ENCODE results near the gene TNFRSF1A. TPM values are rescaled to one million over a fixed set of nuclear protein-coding genes. Genes with fewer than 3 reads are reported as not detected.

TNFRSF1A gene
- total RNA-seq, 1 donor from 2014 or later = 44.0 TPM

DNA sequence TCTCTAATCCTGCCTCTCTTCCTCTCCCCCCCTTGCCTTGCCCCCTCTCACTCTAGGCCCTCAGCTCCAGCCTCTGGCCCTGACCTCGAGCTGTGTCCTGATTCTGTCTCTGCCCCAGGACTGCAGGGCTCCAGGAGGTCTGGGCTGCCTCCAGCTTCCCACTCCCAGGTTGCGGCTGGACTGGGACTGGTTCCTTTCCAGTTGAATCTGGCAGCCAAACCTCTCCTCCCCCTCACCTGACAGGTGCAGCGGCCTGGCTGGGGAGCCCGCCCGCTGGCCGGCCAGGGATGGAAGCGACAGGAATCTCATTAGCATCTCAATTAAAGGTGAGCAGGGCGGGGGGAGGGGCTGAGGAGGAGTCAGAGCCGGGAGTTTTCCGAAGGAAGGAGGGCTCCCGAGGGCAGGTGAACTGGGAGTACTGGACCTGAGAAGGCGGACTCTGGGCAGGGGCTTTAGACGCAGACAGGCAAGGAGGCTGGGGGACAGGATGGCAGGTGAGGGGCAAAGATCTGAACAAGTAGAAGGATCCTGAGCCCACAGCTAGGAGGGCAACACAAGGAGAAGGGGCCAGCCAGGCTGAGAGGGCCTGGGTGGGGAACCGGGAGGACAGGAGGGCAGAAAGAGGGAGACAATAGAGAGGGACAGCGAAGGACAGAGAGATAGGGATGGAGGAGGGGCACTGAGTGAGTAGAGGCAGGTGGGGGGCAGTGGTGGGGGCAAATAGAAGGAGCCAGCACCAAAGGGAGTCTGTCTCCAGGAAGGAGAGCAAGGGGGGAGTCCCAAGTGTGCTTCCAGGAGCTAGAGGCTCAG is 33.6 kb upstream of the TNFRSF1A start, which contains the start of gene SCNN1A:
Gene SCNN1A (minus strand): TSS at position 295 of the 810 bp plus-strand sequence. CDS start 780 bp downstream, outside the sequence.
- no peak for DNase-seq
- ATAC-seq = no peak
- intact Hi-C loops (cut with micrococcal nuclease) = no loop called here

- ATAC-seq = no peak
- DNase-seq = no peak
- intact Hi-C loops (cut with micrococcal nuclease) = no loop called here
These were observed 32.9 kb upstream of the TNFRSF1A start for GRCh38 chr12:6374786-6375160.

- ATAC-seq (no peak), DNase-seq (no peak)
- intact Hi-C loops (cut with micrococcal nuclease) = no loop called here
These were observed 32.3 kb upstream of the TNFRSF1A start for GRCh38 chr12:6374028-6374785.

- intact Hi-C loops (cut with micrococcal nuclease) = no loop called here
These were observed 31.3 kb upstream of the TNFRSF1A start for GRCh38 chr12:6373022-6373787.

GRCh38 chr12:6372403-6373003 is 30.6 kb upstream of the TNFRSF1A start:
- DNase-seq (no peak), ATAC-seq (no peak)
- intact Hi-C loops (cut with micrococcal nuclease) = no loop called here

More at GRCh38 chr12:6373022-6373787, 31.3 kb upstream of the TNFRSF1A start:
- DNase-seq = no peak
- no peak for ATAC-seq

- no peak for ATAC-seq
- DNase-seq = no peak
- intact Hi-C loops (cut with micrococcal nuclease) = no loop called here
These were observed 29.3 kb upstream of the TNFRSF1A start for GRCh38 chr12:6370994-6371754.

DNA sequence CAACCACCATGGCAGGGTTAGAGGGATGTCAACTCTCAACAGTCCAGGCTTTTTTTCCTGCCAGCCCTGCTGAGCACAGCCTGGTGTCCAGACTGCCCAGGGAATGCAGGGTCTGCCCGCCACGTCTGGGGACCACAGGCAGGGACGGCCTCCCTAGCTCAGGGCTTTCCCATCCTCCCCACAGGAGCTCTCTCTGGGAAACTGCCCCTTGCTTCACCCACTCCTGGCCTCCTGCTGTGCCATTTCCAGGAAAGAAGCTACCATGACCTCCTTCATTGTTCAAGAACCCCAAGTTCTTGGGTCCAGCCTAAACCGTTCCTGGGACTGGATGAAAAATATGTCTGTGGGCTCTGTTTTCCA is 28.7 kb upstream of the TNFRSF1A start:
- no peak for DNase-seq
- no peak for ATAC-seq
- intact Hi-C loops (cut with micrococcal nuclease) = no loop called here

- intact Hi-C loops (cut with micrococcal nuclease) = no loop called here
- ATAC-seq (no peak), DNase-seq (no peak)
These were observed 28.2 kb upstream of the TNFRSF1A start for GRCh38 chr12:6369916-6370575.

DNA sequence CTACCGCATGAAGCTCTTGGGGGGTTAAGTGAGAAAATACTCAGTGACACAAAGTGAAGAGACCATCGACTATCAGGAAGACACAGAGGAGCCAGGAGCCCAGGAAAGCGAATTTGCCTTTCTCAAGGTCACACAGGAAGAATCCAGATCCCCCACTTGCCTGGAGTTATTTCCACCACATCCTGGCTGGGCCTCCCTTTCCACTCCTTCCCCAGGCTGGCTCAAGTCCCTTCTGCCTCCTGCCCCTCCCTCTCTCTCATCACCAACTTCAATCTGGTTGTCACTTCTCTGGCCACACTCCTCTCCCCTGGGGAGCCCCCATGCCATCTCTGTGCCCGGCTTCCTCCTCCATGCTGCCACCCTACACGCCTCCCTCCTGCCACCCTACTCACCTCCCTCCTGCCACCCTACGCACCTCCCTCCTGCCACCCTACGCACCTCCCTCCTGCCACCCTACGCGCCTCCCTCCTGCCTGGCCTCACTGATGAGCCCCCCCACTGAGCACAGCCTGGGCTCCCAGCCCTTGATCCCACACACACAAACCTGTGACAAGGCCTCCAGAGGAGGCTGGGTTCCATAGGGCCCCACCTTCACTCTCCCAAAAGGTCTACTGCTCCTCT is 27.1 kb upstream of the TNFRSF1A start:
- no peak for ATAC-seq

GRCh38 chr12:6367969-6368892 is 26.4 kb upstream of the TNFRSF1A start:
- DNase-seq = no peak
- ATAC-seq = no peak
- intact Hi-C loops (cut with micrococcal nuclease) = no loop called here

More for the DNA sequence above, 27.1 kb upstream of the TNFRSF1A start:
- no peak for DNase-seq
- intact Hi-C loops (cut with micrococcal nuclease) = no loop called here

DNA sequence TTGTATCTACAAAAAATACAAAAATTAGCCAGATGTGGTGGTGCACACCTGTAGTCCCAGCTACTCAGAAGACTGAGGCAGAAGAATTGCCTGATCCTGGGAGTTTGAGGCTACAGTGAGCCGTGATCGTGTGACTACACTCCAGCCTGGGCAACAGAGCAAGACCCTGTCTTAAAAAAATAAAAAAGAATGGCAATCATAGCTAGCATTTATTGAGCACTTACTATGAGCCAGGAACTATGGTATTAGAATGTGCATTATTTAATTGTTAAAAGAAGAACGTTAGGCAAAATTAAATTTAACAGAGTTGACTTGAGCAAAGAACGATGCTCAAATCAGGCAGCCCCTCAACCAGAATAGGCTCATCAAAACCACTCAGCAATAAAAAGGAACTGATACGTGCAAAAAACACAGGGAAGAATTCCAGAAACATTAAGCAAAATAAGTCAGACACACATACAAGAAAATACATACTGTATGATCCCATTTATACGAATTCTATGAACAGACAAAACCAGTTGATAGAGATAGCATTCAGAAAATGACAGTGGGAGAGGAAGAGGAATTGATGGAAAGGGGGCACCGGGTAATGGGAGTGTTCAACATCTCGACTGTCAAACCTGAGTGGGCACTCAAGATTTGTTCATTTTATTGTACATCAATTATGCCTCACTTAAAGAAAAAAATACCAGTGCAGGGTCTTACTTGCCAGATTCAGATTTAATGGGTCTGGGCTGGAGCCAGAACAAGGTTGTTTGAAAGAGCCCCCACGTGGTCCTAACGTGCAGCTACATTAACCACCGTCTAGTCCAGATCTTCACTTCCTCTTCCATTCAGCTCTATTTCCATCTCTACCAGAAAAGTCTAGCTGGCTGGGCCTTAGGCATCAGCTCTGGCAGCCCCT is 25.4 kb upstream of the TNFRSF1A start:
- intact Hi-C loops (cut with micrococcal nuclease) = no loop called here
- DNase-seq (no peak), ATAC-seq (peak; percentile 7)

DNA sequence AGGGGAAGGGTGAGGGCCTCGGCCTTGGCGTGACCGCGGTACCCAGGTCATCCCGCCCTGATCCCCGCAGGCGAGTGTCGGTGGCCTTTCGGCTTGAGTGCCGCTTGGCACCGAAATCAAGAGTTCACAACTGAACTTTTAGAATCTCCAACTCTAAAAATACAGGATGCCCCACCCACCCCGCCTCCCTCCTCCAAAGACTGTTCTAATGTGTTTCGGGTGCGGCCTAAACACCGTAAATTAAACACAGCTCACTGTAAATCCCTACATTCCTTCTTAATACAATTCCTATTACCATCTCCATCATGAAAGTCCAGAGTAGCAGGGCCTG is 22.1 kb upstream of the TNFRSF1A start:
- intact Hi-C loops (cut with micrococcal nuclease) = no loop called here
- ATAC-seq (peak; percentile 16), DNase-seq (peak; percentile 62)

- ATAC-seq (peak; percentile 96), DNase-seq (peak; percentile 88)
- intact Hi-C loops (cut with micrococcal nuclease) = no loop called here
These were observed 21.6 kb upstream of the TNFRSF1A start for GRCh38 chr12:6363330-6364043.

- ATAC-seq = no peak
- intact Hi-C loops (cut with micrococcal nuclease) = no loop called here
- no peak for DNase-seq
These were observed 21.1 kb upstream of the TNFRSF1A start for GRCh38 chr12:6363010-6363329.

GRCh38 chr12:6362403-6362802 is 20.5 kb upstream of the TNFRSF1A start:
- DNase-seq (no peak), ATAC-seq (no peak)
- intact Hi-C loops (cut with micrococcal nuclease) = no loop called here

All from left ventricle myocardium superior (tissue), 1 donor.